Measurements from ENCODE around the gene KCTD19. TPM values are rescaled to one million over a fixed set of nuclear protein-coding genes. Genes with fewer than 3 reads are reported as not detected.

The KCTD19 gene
- total RNA-seq, 2 experiments from 2014 or later, result 1.2 to 2.5 TPM

Other genes with a start within 250 kb of the KCTD19 start
- 10 to 100 TPM; 11.4 to 12.3 TPM for gene PHAF1, start 216.8 kb downstream of the KCTD19 start, total RNA-seq
- 1 to 10 TPM; 5.1 to 5.6 TPM for gene B3GNT9, start 175.7 kb downstream of the KCTD19 start, total RNA-seq
- 10 to 100 TPM; 41.7 to 43.2 TPM for gene TRADD, start 166.8 kb downstream of the KCTD19 start, total RNA-seq
- 10 to 100 TPM; 24.1 to 25.7 TPM for gene FBXL8, start 166.8 kb downstream of the KCTD19 start, total RNA-seq
- gene HSF4, start 162.0 kb downstream of the KCTD19 start, total RNA-seq, result 10 to 100 TPM; 34.8 to 36.1 TPM
- 10 to 100 TPM; 14.8 to 20.1 TPM for gene NOL3, start 156.2 kb downstream of the KCTD19 start, total RNA-seq
- 10 to 100 TPM; 37.3 to 38.3 TPM for gene MATCAP1, start 142.8 kb downstream of the KCTD19 start, total RNA-seq
- not detected for gene EXOC3L1, start 136.6 kb downstream of the KCTD19 start, total RNA-seq
- gene E2F4, start 134.6 kb downstream of the KCTD19 start, total RNA-seq, result 10 to 100 TPM; 91.6 to 92.3 TPM
- gene ELMO3, start 127.6 kb downstream of the KCTD19 start, total RNA-seq, result 1 to 10 TPM; 5.1 to 5.9 TPM
- gene TMEM208, start 99.6 kb downstream of the KCTD19 start, total RNA-seq, result 10 to 100 TPM; 36.7 to 39.3 TPM
- 100 to 1,000 TPM in 1 of 2 experiments, 10 to 100 TPM in 1; 96.3 to 111 TPM for gene FHOD1, start 79.3 kb downstream of the KCTD19 start, total RNA-seq
- 1 to 10 TPM; 5.9 to 6.1 TPM for gene SLC9A5, start 77.8 kb downstream of the KCTD19 start, total RNA-seq
- 10 to 100 TPM; 22.7 to 24.6 TPM for gene PLEKHG4, start 47.2 kb downstream of the KCTD19 start, total RNA-seq
- under 1 TPM; 0.63 to 1.00 TPM for gene LRRC36, start 74 bp upstream of the KCTD19 start, total RNA-seq
- not detected for gene TPPP3, start 66.8 kb upstream of the KCTD19 start, total RNA-seq
- gene ZDHHC1, start 89.7 kb upstream of the KCTD19 start, total RNA-seq, result under 1 TPM; 0.57 to 0.68 TPM
- gene HSD11B2, start 104.4 kb upstream of the KCTD19 start, total RNA-seq, result 1 to 10 TPM in 1 of 2 experiments, under 1 TPM in 1; 0.71 to 1.3 TPM
- gene ATP6V0D1, start 154.4 kb upstream of the KCTD19 start, total RNA-seq, result 10 to 100 TPM; 25.0 to 26.3 TPM
- gene AGRP, start 156.8 kb upstream of the KCTD19 start, total RNA-seq, result not detected
- 10 to 100 TPM; 33.4 to 37.9 TPM for gene RIPOR1, start 202.1 kb upstream of the KCTD19 start, total RNA-seq
- 10 to 100 TPM; 48.9 to 51.5 TPM for gene CTCF, start 235.8 kb upstream of the KCTD19 start, total RNA-seq

All from activated CD4-positive, alpha-beta memory T cell treated with anti-CD3 and anti-CD28 coated beads for 36 hours (primary cell).